Uterus (tissue), 4 donors: ENCODE measurements around the gene NOL4L. TPM values are rescaled to one million over a fixed set of nuclear protein-coding genes. Genes with fewer than 3 reads are reported as not detected.

Experiments used
- DNase-seq, 2 donors: peaks; one replicate each; pipeline ENCODE4 v3.0.0-alpha.2; 2019 to 2020
- H3K27ac ChIP-seq, 2 donors: fragments of 200-600 bp; sonication (generic); 1 replicate in 1 of 2; 2 replicates in 1 of 2; pipeline ENCODE4 v1.5.1; 2016 to 2018
- H3K27me3 ChIP-seq, 2 donors: fragments of 200-600 bp; sonication (generic); one replicate each; pipeline ENCODE4 v1.5.1; 2018 to 2019; ENCODE audit warnings: control low read depth in 1 of 2
- H3K36me3 ChIP-seq, 2 donors: fragments of 200-600 bp; sonication (generic); one replicate each; pipeline ENCODE4 v1.5.1; 2019; ENCODE audit warnings: control low read depth in 1 of 2
- H3K4me1 ChIP-seq, 2 donors: fragments of 200-600 bp; sonication (generic); one replicate each; pipeline ENCODE4 v1.5.1; 2018 to 2019; ENCODE audit warnings: control low read depth in 1 of 2
- H3K4me3 ChIP-seq, 2 donors: fragments of 200-600 bp; sonication (generic); 1 replicate in 1 of 2; 2 replicates in 1 of 2; pipeline ENCODE4 v1.5.1; 2018 to 2019; ENCODE audit warnings: mild to moderate bottlenecking in 1 of 2
- H3K9me3 ChIP-seq, 2 donors: fragments of 200-600 bp; sonication (generic); one replicate each; pipeline ENCODE4 v1.5.1; 2019; ENCODE audit warnings: control low read depth in 1 of 2
- CTCF ChIP-seq, 4 experiments: fragments of 200-600 bp in 2 of 4; fragments of 450-650 bp in 2 of 4; sonication (generic) in 2 of 4; IDR thresholded peaks; one replicate each; pipeline ENCODE4 v1.5.1; 2016 to 2019; ENCODE audit warnings: antibody characterized with exemption in 4 of 4, mild to moderate bottlenecking in 2 of 4, moderate library complexity in 1 of 4
- POLR2A ChIP-seq, 2 donors: fragments of 450-650 bp; IDR thresholded peaks; one replicate each; pipeline ENCODE4 v1.6.1; 2016; ENCODE audit warnings: antibody characterized with exemption in 2 of 2, mild to moderate bottlenecking in 1 of 2, moderate library complexity in 1 of 2
- intact Hi-C: fragments of 100-400 bp; cut with DNase I; formaldehyde crosslinking; loops from one replicate; pipeline ENCODE4 v1.15.1; 2023; ENCODE audit warnings: low total_unique reads
- total RNA-seq, 4 donors: library from RNA; depleted of rRNA in 3 of 4; stranded (reverse); fragments of >200 nt in 3 of 4; gene quantifications; one replicate each; pipeline versions ENCODE4 v1.1.0 to v1.2.4, GENCODE V29; 2014 to 2023
- donor health status: DM: yes; HTN: yes; CAD: no.

The NOL4L gene
- total RNA-seq, 4 donors from 2014 or later: 6.2 to 31.1 (median 9.6) TPM

DNA sequence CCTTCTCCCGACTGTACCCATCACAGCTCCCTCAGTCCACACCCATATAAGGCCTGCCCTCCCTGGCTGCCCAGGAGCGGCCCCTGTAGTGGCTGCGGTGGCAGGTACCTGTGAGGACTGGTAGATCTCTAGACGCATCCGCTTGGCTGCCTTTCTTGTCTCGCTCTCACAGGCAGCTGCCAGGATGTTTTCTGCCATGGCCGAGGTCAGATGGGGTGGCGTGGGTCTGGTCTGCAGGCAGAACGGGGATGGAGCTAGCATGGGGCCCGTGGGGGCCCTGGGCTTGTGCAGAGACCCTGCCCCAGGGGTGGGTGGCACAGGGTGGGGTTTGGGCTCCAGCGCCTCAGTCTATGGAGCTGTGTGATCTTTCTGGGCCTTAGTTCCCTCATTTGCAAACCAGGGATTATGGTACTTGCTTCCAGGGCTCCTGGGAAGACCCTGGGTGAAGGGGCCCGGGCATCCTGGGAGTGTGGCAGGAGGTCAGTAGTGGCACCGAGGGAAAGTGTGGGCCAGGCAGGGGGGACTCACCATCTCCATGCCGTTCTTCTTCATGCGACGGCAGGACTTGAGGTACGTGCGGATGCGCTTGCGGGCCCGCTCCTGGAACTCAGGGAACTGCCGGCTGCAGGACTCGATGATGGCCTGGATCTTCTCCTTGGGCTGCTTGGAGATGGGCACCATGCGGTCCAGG lies 132.2 kb downstream of the NOL4L start:
- Histone ChIP-seq H3K4me1 (peaks cover 0 to 15% of the 10 kb centered on the region in 2 donors), H3K36me3 (no peaks in the 10 kb centered on the region), H3K4me3 (no peak overlapping the region), H3K27me3 (no peaks in the 10 kb centered on the region), H3K9me3 (no peaks in the 10 kb centered on the region), H3K27ac (no peak overlapping the region)
- intact Hi-C loops: no loop called here
- TF ChIP-seq POLR2A (IDR thresholded peaks at IDR 0.05) (no peak), CTCF (IDR thresholded peaks at IDR 0.05) (no peak)
- no peak for DNase-seq

GRCh38 chr20:32451682-32452461 lies 133.3 kb downstream of the NOL4L start:
- Histone ChIP-seq H3K36me3 (no peaks in the 10 kb centered on the region), H3K4me3 (no peak overlapping the region), H3K27me3 (no peaks in the 10 kb centered on the region), H3K4me1 (peaks cover 0 to 8% of the 10 kb centered on the region in 2 donors), H3K27ac (no peak overlapping the region), H3K9me3 (no peaks in the 10 kb centered on the region)
- intact Hi-C loops: no loop called here
- TF ChIP-seq POLR2A (IDR thresholded peaks at IDR 0.05): no peak
- TF ChIP-seq CTCF (IDR thresholded peaks at IDR 0.05): no peak
- peak in 1 of 2 donors; percentile 19 for DNase-seq

- DNase-seq: peak in 1 of 2 donors; percentile 11
- TF ChIP-seq CTCF (IDR thresholded peaks at IDR 0.05) (no peak), POLR2A (IDR thresholded peaks at IDR 0.05) (no peak)
- H3K4me3 ChIP-seq: no peak overlapping the region
- intact Hi-C loops: no loop called here
- no peak overlapping the region for H3K27ac ChIP-seq
- H3K9me3 ChIP-seq: no peaks in the 10 kb centered on the region
- peaks cover 0 to 4% of the 10 kb centered on the region in 2 donors for H3K4me1 ChIP-seq
- H3K36me3 ChIP-seq: no peaks in the 10 kb centered on the region
- no peaks in the 10 kb centered on the region for H3K27me3 ChIP-seq
These were observed 133.8 kb downstream of the NOL4L start for GRCh38 chr20:32451340-32451681.

DNA sequence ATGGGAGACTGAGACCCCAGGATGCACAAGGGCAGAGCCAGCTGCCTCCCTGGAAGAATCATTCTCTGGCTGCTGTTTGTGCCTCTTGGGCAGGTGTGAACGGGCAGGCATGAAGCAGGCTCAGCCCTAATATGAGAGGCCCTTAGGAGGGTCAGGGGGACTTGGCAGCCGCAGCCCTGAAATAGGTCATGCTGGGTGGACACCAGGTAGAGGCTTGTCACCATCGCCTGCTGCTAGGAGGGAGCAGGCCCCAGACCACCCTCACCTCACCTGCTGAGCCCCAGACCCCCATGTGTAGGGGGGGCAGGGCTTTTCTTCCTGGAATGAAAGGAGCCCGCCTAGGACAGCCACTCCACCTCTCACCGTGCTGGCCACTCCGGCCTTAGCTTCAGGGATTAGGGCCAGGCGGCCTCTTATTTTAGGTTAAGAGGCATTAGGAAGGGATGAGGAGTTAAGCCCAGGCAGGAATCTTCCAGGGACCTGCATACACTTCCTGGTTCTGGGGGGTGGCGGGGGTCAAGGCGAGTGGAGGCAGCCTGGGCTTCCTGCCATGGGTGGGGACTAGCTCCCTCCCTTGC lies 134.6 kb downstream of the NOL4L start:
- intact Hi-C loops: no loop called here
- H3K4me1 ChIP-seq: peaks cover 0 to 4% of the 10 kb centered on the region in 2 donors

More for the DNA sequence above, 134.6 kb downstream of the NOL4L start:
- Histone ChIP-seq H3K27ac (no peak overlapping the region), H3K27me3 (no peaks in the 10 kb centered on the region), H3K9me3 (no peaks in the 10 kb centered on the region), H3K36me3 (no peaks in the 10 kb centered on the region), H3K4me3 (no peak overlapping the region)
- no peak for DNase-seq
- TF ChIP-seq CTCF (IDR thresholded peaks at IDR 0.05): no peak
- no peak for TF ChIP-seq POLR2A (IDR thresholded peaks at IDR 0.05)
